ENCODE results near the gene BATF3. TPM values are rescaled to one million over a fixed set of nuclear protein-coding genes. Genes with fewer than 3 reads are reported as not detected.

The BATF3 gene
- total RNA-seq, 1 donor from 2014 or later: 0.28 TPM

- ATAC-seq (no peak), DNase-seq (ENCODE audit: low spot score) (no peak)
Observed at GRCh38 chr1:212686069-212686468, 13.6 kb downstream of the BATF3 start.

DNA sequence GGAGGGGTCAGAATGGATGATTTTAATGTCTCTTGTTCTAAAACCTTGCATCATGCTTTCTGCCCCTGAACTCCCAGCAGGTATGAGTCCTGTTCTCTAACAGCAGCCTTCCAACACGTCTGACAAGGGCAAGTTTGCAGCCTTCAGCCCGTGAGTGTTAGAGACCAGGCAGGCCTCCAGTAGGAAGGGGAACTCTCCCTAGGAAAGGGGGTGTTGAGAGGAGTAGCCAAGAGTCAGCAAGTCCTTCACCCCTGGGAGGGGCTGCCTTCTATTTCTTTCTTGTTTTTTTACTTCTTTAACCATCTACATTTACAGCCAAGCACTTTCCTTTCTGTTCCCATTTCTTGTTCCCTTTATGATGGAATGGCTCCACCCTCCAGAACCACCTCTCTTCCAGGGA lies 14.2 kb downstream of the BATF3 start:
- DNase-seq (ENCODE audit: low spot score) (no peak), ATAC-seq (no peak)

DNA sequence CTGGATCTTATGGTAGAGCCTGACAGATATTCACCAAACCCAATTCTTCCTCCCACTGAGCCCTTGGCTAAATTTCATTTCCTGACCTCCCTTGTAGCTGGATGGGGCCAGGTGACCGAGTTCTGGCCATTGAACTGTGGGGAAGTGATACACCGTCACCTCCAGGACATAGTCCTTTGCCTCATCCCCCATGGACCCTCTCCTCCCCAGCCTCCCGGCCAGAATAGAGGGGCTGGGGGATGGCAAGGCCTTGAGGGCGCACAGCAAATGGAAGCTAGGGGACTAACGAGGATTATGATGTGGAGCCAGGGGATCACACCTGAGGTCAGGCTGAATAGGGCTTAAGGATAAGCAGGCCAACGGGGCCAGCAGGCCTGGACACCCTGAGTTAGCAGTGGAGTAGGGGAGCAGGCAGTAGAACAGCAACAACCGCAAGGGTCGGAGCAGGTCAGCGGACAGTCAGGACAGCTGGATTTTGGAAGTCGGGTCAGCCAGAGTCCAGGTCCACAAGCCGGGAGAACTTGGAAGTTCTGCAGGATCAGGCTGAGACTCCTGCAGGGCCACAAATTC lies 15.0 kb downstream of the BATF3 start:
- DNase-seq (ENCODE audit: low spot score): no peak
- no peak for ATAC-seq

DNA sequence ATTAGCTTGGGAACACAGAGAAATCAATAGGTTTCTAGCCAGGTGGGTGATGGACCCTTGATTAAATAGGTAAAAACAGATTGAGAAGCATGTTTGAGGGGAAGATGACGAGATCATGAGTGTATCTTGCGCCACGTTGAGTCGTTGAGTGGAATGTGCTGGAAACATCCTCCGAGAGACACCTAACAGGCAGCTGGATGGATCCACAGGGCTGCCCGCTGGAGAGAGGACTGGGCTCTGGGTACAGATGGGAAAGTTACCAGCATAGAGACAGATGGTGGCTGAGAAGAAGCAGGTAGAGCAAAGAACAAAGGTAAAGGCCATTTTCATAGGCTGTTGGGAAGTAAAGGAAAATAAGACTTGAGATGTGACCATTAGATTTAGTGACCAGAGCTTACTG lies 15.6 kb downstream of the BATF3 start:
- no peak for ATAC-seq
- no peak for DNase-seq (ENCODE audit: low spot score)

GRCh38 chr1:212683357-212683722 lies 16.3 kb downstream of the BATF3 start:
- peak; percentile 53 for ATAC-seq
- no peak for DNase-seq (ENCODE audit: low spot score)

DNA sequence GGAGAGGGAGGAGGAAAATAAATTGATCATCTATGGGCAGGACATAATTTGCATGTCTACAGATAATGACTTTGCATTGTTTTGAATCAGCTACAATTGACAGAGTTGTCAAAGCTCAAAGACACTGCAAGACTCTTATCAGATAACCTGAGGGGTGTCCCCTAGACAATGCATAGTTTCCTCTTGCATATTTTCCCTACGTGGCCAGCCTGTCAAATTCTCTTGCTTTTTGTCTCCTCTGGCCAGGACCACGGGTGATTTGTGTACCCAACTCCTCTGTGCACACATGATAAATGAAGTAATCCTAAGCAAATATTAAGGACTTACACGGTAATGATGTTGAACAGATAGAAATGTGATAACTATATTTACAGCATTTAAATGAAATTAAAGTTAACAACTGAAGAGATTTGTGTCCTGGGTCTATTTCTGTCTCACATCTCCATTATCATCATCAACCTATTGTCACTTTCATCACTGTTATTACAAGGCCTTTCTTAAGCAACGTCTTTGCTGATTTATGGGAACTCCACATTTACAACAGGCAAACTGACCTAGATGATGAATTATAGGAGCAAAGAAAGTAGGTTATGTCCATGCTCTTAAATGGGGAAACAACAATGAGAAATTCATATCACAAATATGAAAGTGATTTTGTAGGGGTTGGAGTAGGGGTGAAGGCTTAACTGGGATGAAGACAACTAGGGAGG lies 18.8 kb downstream of the BATF3 start:
- ATAC-seq: peak; percentile 72
- DNase-seq (ENCODE audit: low spot score): no peak

- DNase-seq (ENCODE audit: low spot score) (no peak), ATAC-seq (no peak)
Observed at GRCh38 chr1:212678456-212679410, 20.9 kb downstream of the BATF3 start.

DNA sequence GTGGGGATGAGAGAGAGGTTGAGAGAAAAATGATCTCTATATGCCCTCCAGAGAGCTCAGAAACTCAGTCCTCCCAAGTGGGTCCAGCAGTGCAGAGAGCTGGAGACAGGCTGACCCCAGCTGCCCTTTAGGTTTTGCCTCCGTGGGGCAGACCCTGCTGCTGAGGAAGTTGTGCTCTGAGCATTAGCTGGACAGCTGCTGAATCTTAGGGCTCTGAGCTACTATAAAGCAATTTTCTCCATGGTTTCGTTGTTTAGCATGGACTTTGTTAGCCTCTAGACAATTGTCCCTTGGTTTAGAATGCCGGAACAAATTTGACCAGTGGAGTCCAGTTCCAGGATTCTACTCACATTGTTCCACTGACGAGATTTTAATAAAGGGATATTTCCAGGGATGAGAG lies 22.1 kb downstream of the BATF3 start:
- ATAC-seq: no peak
- DNase-seq (ENCODE audit: low spot score): no peak

DNA sequence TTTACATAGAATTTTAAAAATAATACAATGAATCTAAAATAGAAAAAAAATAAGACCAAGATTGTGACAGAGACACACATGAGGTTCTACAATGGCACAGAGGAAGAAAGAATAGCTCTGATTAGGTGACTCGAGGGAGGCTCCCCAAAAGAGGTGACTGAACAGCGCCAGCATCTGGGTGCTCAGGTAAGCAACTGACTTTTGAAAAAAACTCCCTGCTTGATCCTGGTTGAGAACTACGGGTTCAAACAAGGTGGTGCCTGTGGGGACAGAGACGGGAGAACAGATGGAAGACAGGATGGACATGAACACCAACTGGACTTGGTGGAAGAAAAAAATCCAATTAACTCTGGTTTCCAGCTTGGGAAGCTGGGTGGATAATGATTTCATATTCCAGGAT lies 22.5 kb downstream of the BATF3 start:
- ATAC-seq (no peak), DNase-seq (ENCODE audit: low spot score) (no peak)

GRCh38 chr1:212675675-212676074 lies 24.0 kb downstream of the BATF3 start:
- ATAC-seq: no peak

GRCh38 chr1:212674872-212675271 lies 24.8 kb downstream of the BATF3 start:
- ATAC-seq: no peak
- DNase-seq (ENCODE audit: low spot score): no peak

More at GRCh38 chr1:212675675-212676074, 24.0 kb downstream of the BATF3 start:
- DNase-seq (ENCODE audit: low spot score): no peak

DNA sequence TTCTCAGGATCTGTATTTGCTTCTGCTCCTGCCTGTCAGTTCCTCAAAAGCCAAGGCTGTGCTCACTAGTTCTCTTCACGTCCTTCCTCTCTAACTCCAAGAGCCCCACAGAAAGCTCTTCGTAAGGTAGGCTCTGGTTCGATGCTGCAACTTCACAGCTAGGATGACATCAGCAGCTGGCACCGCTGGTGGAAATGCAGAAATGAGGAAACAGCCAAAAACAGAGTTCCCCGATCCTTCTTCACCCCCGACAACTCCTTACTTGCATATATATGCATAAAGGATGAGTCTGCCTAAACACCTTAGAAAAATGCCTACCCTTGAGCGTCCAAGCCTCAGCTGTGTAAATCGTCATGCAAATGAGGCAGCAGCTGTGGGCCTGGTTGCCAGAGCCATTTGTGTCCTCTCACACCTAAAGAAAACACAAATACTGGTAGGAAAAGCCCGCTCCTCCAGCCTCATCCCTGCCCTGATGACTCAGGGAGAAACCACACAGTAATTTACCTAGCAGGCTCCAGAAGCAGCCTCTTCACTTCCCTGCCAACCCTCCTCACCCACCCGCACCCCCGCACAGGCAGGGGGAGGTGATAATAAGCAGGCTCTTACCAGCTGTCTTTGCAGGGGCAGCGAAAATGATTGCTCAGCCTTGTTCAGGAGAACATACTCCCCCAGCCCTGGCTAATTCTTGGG lies 28.2 kb downstream of the BATF3 start:
- no peak for DNase-seq (ENCODE audit: low spot score)
- ATAC-seq: peak; percentile 48

- ATAC-seq (no peak), DNase-seq (ENCODE audit: low spot score) (no peak)
Observed at GRCh38 chr1:212670882-212671281, 28.8 kb downstream of the BATF3 start.

GRCh38 chr1:212670301-212670700 lies 29.3 kb downstream of the BATF3 start:
- ATAC-seq: no peak
- DNase-seq (ENCODE audit: low spot score): no peak

GRCh38 chr1:212669600-212669999 lies 30.0 kb downstream of the BATF3 start:
- ATAC-seq (no peak), DNase-seq (ENCODE audit: low spot score) (no peak)

DNA sequence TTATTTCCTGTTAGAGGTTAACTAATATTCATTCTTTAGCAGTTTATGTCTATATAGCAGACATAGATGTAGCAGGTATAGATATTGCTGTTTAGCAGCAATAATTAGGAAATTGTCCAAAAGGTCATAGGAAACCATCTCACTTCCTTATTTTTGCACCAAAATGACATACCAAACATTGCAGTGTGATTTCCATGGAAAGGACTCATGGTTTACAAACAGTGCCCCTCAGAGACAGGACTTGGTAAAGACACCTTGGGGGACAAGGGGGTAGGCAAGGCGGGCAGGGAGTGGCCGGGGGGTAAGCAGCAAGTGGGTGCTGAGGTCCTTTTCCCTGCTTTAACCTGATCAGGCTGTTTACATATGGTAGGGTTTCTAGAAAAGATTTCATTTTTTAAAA lies 30.5 kb downstream of the BATF3 start:
- ATAC-seq: no peak
- DNase-seq (ENCODE audit: low spot score): no peak

- DNase-seq (ENCODE audit: low spot score) (no peak), ATAC-seq (no peak)
Observed at GRCh38 chr1:212668477-212668876, 31.2 kb downstream of the BATF3 start.

GRCh38 chr1:212667223-212668139 lies 32.2 kb downstream of the BATF3 start:
- ATAC-seq (no peak), DNase-seq (ENCODE audit: low spot score) (no peak)

DNA sequence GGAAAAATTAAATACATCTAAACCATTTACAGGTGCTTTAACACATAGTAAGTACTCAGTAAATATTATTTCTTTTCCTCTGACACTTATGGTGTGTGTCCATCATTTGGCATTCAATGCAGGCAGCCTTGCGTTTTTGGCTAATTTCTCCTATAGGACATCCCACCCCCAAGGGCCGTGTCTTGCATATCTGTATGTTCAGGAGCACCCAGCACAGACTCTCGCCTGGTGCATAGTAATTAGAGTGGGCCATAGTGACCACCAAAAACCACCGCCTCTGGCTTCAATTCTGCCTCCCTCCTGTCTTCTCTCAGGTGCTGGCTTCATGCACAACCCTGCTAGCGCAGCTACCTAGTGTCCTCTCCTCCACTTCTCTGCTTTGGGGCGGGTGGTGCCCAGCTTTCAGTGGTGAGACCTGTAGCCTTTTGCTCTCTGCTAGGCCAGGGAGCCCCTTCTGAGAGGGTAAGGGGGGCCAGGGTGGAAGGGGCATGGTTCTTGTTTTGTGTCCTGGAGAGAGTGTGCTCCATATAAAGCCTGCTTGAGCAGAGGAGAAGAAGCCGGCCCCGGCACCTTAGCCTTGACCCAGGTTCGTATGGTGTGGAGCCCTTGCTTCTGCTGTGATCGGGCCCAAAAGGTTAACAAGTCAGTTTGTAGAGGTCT lies 33.4 kb downstream of the BATF3 start:
- DNase-seq (ENCODE audit: low spot score): no peak
- no peak for ATAC-seq
